ACC112 (cell line): ENCODE results near the gene DDIT3.

ENCODE experiments used
- H2AFZ ChIP-seq: fragments of 200-600 bp; sonication (generic); one replicate; pipeline ENCODE4 v1.6.0; 2017; ENCODE audit warnings: antibody characterized with exemption, low read length; ENCODE audit not compliant: unreplicated experiment
- H3K27ac ChIP-seq: fragments of 200-600 bp; sonication (generic); 2 replicates; pipeline ENCODE4 v1.5.1; 2014; ENCODE audit warnings: low read depth, mild to moderate bottlenecking, antibody characterized with exemption, low read length, moderate library complexity
- H3K27me3 ChIP-seq: fragments of 200-600 bp; sonication (generic); 2 replicates; pipeline ENCODE4 v1.6.1; 2014; ENCODE audit warnings: mild to moderate bottlenecking, antibody characterized with exemption, low read length, moderate library complexity, mixed read lengths; ENCODE audit not compliant: insufficient read depth
- H3K36me3 ChIP-seq: fragments of 200-600 bp; sonication (generic); 2 replicates; pipeline ENCODE4 v1.6.1; 2016; ENCODE audit warnings: mild to moderate bottlenecking, antibody characterized with exemption, low read length, moderate library complexity, mixed read lengths; ENCODE audit not compliant: insufficient read depth
- H3K4me1 ChIP-seq: fragments of 200-600 bp; sonication (generic); one replicate; pipeline ENCODE4 v1.6.1; 2016; ENCODE audit warnings: low read length, mixed read lengths; ENCODE audit not compliant: insufficient read depth, unreplicated experiment, control insufficient read depth
- H3K4me3 ChIP-seq: fragments of 200-600 bp; sonication (generic); 2 replicates; pipeline ENCODE4 v1.5.1; 2014; ENCODE audit warnings: mild to moderate bottlenecking, low read depth, low read length
- H3K79me2 ChIP-seq: fragments of 200-600 bp; sonication (generic); one replicate; pipeline ENCODE4 v1.6.0; 2016; ENCODE audit warnings: low read length; ENCODE audit not compliant: control insufficient read depth, unreplicated experiment, insufficient read depth

DDIT3 gene

GRCh38 chr12:57547288-57548012, 27.1 kb upstream of the DDIT3 start:
- peak overlapping the region; percentile 90 for H3K4me3 ChIP-seq
- H3K79me2 ChIP-seq, result peaks cover 30% of the 10 kb centered on the region
- peaks cover 8% of the 10 kb centered on the region; the same call in 1 of the 2 replicates for H3K27me3 ChIP-seq
- peak overlapping the region; percentile 97 for H2AFZ ChIP-seq
- H3K27ac ChIP-seq, result no peak overlapping the region
- H3K4me1 ChIP-seq, result peaks cover 27% of the 10 kb centered on the region
- no peaks in the 10 kb centered on the region for H3K36me3 ChIP-seq

DNA sequence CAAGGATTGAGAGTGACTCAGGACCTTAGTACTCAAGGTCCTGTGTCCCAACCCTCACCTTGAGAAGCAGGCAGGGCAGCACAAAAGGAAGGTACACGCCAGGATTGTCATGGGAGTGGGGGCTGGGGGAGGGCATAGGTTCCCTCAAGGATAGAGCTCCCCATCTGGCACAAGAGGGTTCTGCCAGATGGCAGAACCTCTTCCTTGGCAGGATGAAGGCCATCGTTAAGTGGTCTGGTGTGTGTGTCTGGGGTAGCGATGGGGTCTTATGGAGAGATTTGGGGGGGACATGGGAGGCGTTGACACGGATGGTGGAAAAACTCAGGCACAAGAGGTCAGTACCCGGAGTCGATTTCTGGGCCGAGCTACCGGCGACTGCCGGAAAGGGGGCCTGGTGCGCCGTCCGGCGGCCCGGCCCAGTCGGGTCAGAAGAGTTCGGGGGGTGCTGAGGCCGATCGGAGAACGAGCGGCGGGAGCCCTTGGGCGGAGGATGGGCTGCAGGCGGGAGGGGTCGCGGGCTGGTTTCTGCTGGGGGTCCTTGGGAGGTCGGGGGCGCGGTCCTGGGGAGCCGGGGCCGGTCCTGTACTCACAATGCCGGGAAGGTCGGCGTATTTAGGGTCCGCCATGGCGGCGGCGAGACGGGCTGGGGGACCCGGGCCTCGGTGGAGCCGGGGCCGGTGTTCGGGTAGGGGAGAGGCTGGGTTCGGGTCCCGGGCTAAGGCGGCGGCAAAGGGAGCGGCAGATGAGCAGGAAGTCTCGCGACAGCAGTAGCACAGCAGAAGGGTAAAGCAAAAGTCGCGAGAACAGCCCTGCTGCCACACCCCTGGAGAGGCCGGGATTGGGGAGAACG, 26.3 kb upstream of the DDIT3 start, which contains the start of gene DCTN2:
DCTN2 (minus strand) TSS at position 755 of the 850 bp plus-strand sequence; CDS start at position 626, 129 bp downstream.
- H3K4me3 ChIP-seq, result peak within 1 kb of the TSS; percentile 90
- peaks cover 27% of the 10 kb centered on the region for H3K4me1 ChIP-seq
- H3K27ac ChIP-seq, result peak within 1 kb of the TSS; percentile 48; the same call in 1 of the 2 replicates
- peak within 1 kb of the TSS; percentile 97 for H2AFZ ChIP-seq
- peaks cover 2% of the 10 kb centered on the region; the same call in 1 of the 2 replicates for H3K36me3 ChIP-seq
- H3K79me2 ChIP-seq, result peaks cover 30% of the 10 kb centered on the region
- H3K27me3 ChIP-seq, result peaks cover 8% of the 10 kb centered on the region; the same call in 1 of the 2 replicates

DNA sequence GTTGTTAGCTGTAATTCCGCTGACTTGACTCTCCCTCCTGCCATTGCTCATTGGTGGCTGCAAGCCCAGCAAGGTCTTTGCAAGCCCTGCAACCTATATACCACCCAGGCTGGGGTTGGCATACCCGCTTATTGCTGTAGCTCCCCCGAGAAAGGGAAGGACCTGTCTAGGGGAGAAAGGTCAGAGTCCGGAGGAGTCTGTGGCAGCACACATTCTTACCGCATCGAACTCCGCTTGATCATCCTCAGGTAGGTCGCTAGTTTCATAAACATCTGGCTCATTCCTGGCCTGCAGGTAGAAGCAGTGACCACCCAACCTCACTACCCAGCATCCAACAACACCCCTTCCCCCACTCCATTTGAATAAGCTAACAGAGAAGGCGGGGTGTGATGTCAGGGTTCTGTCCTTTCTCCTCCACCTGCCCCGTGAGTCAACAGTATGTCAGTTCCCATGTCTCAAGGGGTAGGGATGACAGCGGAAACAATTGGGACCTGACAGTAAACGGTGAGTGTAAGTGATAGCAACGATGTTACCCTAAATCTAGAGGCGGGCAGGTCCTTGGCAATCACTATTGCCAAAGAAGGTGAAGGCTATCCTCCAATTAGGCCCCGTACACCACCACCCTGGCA, 25.6 kb upstream of the DDIT3 start:
- Histone ChIP-seq H2AFZ (no peak overlapping the region), H3K79me2 (peaks cover 32% of the 10 kb centered on the region), H3K27ac (no peak overlapping the region), H3K4me3 (peak overlapping the region; percentile 90), H3K27me3 (peaks cover 8% of the 10 kb centered on the region; the same call in 1 of the 2 replicates), H3K36me3 (peaks cover 2% of the 10 kb centered on the region; the same call in 1 of the 2 replicates), H3K4me1 (peaks cover 27% of the 10 kb centered on the region)

- Histone ChIP-seq H3K4me3 (no peak overlapping the region), H3K36me3 (peaks cover 5% of the 10 kb centered on the region; the same call in 1 of the 2 replicates), H3K79me2 (peaks cover 39% of the 10 kb centered on the region), H2AFZ (no peak overlapping the region), H3K4me1 (peaks cover 20% of the 10 kb centered on the region), H3K27me3 (peaks cover under 1% of the 10 kb centered on the region; the same call in 1 of the 2 replicates), H3K27ac (no peak overlapping the region)
Observed at GRCh38 chr12:57543581-57543980, 23.3 kb upstream of the DDIT3 start.

- peaks cover 20% of the 10 kb centered on the region for H3K4me1 ChIP-seq
- H3K36me3 ChIP-seq, result peaks cover 10% of the 10 kb centered on the region
- H2AFZ ChIP-seq, result no peak overlapping the region
- H3K27ac ChIP-seq, result no peak overlapping the region
- no peak overlapping the region for H3K4me3 ChIP-seq
- H3K79me2 ChIP-seq, result peaks cover 36% of the 10 kb centered on the region
- no peaks in the 10 kb centered on the region for H3K27me3 ChIP-seq
Observed at GRCh38 chr12:57541717-57542116, 21.4 kb upstream of the DDIT3 start.

- no peak overlapping the region for H2AFZ ChIP-seq
- peaks cover 19% of the 10 kb centered on the region for H3K4me1 ChIP-seq
- H3K27ac ChIP-seq, result no peak overlapping the region
- peaks cover 29% of the 10 kb centered on the region for H3K79me2 ChIP-seq
- no peak overlapping the region for H3K4me3 ChIP-seq
- H3K36me3 ChIP-seq, result peaks cover 16% of the 10 kb centered on the region
- H3K27me3 ChIP-seq, result no peaks in the 10 kb centered on the region
Observed at GRCh38 chr12:57541001-57541400, 20.7 kb upstream of the DDIT3 start.

GRCh38 chr12:57539134-57539768, 18.9 kb upstream of the DDIT3 start:
- Histone ChIP-seq H3K4me3 (no peak overlapping the region), H3K4me1 (peaks cover 9% of the 10 kb centered on the region), H3K27me3 (no peaks in the 10 kb centered on the region), H3K79me2 (peaks cover 15% of the 10 kb centered on the region), H3K36me3 (peaks cover 16% of the 10 kb centered on the region), H3K27ac (no peak overlapping the region), H2AFZ (no peak overlapping the region)

DNA sequence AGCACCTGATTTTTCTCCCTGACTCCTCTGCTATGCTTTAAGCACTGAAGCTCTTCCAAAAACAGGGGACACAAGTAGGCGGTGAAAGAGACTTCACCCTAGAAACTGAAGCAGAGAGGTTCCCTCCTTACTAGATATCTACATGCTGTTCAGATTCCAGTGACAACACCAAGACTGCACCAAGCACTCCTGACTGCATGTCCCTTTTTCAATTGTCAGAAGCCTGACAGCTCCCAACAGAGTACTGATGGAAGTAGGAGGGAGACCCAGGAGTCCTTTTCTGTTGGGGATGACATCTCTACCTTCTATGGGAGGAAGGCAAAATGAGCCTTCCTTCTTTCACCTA, 16.3 kb upstream of the DDIT3 start:
- H3K4me3 ChIP-seq, result no peak overlapping the region
- H3K36me3 ChIP-seq, result peaks cover 14% of the 10 kb centered on the region
- H2AFZ ChIP-seq, result no peak overlapping the region
- no peaks in the 10 kb centered on the region for H3K27me3 ChIP-seq
- no peaks in the 10 kb centered on the region for H3K4me1 ChIP-seq
- no peak overlapping the region for H3K27ac ChIP-seq
- H3K79me2 ChIP-seq, result peaks cover 8% of the 10 kb centered on the region

DNA sequence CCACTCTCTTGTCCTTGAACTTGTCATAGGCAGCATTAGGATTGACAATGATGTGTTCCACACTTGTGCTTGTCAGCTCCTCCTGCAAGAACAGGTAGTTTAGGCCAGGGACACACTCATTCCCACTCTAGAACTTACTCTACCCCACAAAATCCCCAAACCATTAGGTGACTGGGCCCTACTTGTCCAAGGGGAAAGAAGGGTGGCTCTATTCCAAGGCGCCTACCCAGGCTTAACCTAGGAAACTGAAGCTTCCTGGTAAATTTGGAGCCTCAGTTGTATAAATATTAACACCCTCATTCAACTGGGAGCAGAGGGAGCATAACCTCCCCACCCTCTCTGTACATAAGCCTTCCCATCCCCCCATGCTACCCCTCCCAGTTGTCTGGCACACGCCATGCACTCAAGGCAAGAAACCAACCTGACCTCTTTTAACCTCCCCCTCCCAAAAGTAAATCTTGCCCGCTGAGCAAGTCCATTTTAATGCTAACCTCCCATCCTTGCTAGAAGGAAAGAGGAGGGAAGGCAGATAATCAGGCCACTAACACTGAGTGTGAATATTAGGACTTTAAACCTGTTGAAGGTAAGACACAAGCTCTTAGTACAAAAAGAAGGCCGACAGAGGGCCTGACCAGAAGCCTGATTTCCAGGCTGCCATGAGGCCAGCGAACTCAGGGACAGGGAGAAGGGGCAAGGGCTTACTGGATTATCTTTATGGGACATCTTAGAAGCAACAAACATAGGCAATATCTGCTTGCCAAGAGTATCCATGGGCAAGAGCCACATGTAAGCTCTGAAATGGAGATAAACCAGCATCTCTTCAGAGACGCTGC, 15.7 kb upstream of the DDIT3 start:
- Histone ChIP-seq H3K27ac (no peak overlapping the region), H2AFZ (no peak overlapping the region), H3K4me3 (no peak overlapping the region), H3K79me2 (peaks cover 6% of the 10 kb centered on the region), H3K27me3 (no peaks in the 10 kb centered on the region), H3K36me3 (peaks cover 14% of the 10 kb centered on the region), H3K4me1 (no peaks in the 10 kb centered on the region)
